Stomach (tissue), 4 donors: Measurements from ENCODE around the gene IL4I1.

Experiments used
- CTCF ChIP-seq, 7 experiments: fragments of 450-650 bp in 4 of 7; fragments of 200-600 bp in 3 of 7; sonication (generic) in 3 of 7; IDR thresholded peaks; one replicate each; pipeline ENCODE4 v1.5.1; 2016 to 2019; ENCODE audit warnings: antibody characterized with exemption in 7 of 7, control low read depth in 2 of 7, mild to moderate bottlenecking in 1 of 7
- POLR2A ChIP-seq, 4 donors: fragments of 450-650 bp; IDR thresholded peaks; one replicate each; pipeline ENCODE4 v1.6.1; 2016; ENCODE audit warnings: antibody characterized with exemption in 4 of 4, control low read depth in 2 of 4, mild to moderate bottlenecking in 1 of 4, moderate library complexity in 1 of 4
- POLR2AphosphoS5 ChIP-seq, 3 donors: sonication (generic); formaldehyde crosslinking; IDR thresholded peaks; one replicate each; pipeline ENCODE4 v1.6.1; 2016; ENCODE audit warnings: antibody characterized with exemption in 3 of 3

DNA sequence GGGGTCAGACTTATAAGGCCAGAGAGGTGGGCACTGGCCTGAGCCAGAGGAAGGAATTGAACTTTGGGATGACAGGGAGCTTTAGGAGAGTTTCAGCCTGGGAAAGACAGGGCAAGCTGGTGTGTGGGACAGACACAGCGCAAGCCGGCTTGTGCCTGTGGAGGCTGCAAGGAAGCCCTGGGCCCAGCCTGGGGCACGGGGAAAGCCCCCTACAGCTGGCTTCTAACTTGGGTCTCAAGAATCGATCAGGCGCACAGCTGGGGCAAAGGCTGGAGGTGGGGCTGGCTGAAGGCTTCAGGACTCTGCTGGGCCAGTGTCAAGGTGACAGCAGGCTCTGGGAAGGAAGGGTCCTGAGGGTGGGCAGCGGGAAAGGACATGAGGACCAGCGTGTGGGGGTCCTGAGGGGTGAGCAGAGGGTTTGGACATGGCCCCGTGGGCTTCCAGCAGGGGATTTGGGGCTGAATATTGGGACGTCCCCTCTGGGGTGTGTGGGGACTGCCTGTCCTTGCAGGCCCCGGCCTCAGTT, 42.8 kb downstream of the IL4I1 start:
- TF ChIP-seq CTCF (IDR thresholded peaks at IDR 0.05) (no peak), POLR2A (IDR thresholded peaks at IDR 0.05) (no peak), POLR2AphosphoS5 (IDR thresholded peaks at IDR 0.05) (no peak)
